HG03432 (cell line): Measurements from ENCODE around the gene SYT1.
A peak's percentile ranks its signal among the peaks of the same experiment; 100 is the strongest.
"Not testable (repeated sequence)": the region's sequence is repeated elsewhere in the genome, so short reads cannot be mapped to it uniquely, and the experiment has no call there.

Experiments
- ATAC-seq: cut with Tn5 transposase; IDR thresholded peaks from one replicate; pipeline ENCODE4 v1.9.1; 2021; ENCODE audit warnings: mild to moderate bottlenecking, moderate library complexity; ENCODE audit not compliant: unreplicated experiment

SYT1 gene

GRCh38 chr12:78966926-78967325, 102.4 kb downstream of the SYT1 start:
- ATAC-seq: no peak

- no peak for ATAC-seq
Measured at GRCh38 chr12:78968226-78968625, 103.7 kb downstream of the SYT1 start.

- no peak for ATAC-seq
Measured at GRCh38 chr12:78970041-78970440, 105.5 kb downstream of the SYT1 start.

DNA sequence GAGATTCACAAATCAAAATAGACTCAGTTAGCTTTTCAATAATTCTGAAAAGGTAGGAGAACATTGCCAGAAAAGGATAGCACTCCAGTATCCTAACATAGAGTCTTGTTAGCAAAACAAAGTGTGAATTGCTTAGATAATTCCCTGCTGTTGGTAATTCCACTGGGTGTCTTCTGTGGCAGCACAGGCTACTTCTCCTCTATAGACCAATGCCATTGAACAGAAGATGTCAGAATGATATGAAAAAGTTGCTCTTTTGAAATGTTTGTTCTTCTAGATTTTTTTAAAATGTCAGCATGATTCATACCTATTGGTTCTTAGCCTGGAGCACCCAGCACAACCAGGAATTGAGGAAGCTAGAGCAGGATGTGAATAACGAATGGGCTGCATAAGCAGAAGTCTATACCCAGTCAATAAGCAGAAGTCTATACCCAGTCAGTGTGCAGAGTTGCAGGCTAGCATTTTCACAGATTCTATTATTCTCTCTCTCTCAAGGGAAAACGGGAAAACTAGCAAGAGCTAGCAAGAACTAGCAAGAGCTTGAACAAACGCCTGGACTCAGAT, 112.8 kb downstream of the SYT1 start:
- no peak for ATAC-seq

GRCh38 chr12:78994168-78994791, 129.7 kb downstream of the SYT1 start:
- no peak for ATAC-seq

GRCh38 chr12:79000501-79000900, 135.9 kb downstream of the SYT1 start:
- no peak for ATAC-seq

DNA sequence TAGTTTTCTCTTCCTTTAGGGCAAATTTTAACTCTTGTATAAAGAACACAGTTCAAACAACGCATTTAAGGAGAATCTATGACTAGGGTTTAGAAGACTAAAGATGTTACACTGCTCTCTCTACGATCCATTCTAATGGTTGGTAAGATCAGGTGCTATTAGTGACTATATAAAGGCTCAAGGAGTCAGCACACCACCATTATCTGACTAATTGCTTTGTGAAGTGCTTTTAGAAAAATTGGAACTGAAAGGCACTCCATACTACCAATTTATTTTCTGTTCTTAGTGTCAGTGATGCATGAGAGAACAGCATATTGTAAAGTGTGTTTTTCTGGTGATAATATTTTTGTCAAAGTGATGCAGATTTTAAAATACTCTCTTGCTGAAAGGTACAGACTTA, 136.8 kb downstream of the SYT1 start:
- no peak for ATAC-seq

DNA sequence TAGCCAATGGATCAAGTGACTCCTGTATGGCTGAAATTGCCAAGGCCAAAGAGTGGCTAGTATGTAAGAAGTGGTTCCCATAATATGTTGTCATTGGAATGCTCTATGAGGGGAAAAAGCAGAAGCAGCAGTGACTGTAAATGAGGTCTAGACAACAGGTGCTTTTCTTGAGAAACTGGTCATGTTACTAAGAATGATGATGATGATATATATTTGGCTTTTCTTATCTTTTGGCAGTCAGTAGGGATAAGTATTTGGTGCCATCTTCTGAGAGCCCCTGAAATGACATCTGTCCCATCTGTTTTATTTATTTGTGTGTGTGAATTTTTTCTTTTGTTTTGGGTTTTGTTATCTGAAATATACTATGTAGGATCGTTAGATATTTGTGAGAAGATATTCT, 141.7 kb downstream of the SYT1 start:
- ATAC-seq: peak; percentile 54

DNA sequence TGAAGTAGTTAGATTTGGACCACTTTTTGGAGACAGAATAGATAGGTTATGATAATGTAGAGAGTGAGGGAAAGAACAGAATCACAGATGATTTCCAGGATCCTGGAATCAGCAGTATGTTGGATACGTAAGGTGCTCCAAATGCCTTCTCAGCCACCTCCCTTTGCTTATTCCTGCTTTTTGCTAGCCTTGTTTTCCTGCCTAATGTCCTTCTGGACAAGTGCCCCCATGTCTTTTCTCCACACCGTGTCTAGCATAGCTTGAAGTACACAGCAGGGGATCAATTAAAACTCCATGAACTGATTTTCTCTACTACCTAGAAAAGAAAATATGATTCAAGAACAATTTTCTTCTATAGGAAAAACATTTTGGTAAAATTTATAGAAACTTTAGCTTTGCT, 144.0 kb downstream of the SYT1 start:
- no peak for ATAC-seq

GRCh38 chr12:79012636-79013035, 148.1 kb downstream of the SYT1 start:
- no peak for ATAC-seq

DNA sequence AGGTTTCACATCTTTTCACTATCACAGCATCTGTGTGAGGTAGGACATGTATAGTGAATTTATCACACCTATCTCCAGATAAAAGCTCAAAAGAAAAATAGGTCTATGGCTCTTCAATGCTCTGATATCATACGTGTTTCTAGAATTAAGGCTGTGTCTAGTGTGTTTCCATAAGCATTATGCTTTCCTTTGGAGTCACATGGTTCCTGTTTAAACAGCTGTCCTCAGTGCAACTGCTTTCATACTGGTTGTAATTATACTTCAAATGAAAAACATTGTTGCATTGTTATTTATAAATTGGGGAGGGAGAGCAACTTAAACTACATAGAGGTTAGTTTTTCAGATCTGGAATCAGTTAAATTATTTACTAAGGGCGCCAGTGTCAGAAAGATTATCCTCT, 151.6 kb downstream of the SYT1 start:
- ATAC-seq: no peak

GRCh38 chr12:79019672-79020071, 155.1 kb downstream of the SYT1 start:
- peak; percentile 81 for ATAC-seq

DNA sequence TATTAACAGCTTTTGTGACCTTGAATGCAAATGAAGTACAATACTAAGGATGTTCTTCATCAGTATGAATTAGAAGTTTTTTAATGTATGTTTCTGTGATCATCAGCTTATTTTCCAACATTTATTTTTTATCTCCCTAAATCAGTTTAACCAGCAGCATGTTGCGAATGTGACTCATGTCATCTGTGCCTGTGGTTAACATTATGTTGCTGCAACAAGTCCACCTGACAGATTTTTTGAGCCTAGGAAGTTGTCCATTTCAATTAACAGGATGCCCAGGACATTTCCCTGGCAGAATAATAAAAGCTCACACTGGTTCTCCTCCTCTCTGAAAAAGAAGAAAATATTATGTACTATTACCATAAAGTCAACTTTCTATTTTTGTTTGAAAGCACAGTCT, 155.5 kb downstream of the SYT1 start:
- peak; percentile 31 for ATAC-seq

DNA sequence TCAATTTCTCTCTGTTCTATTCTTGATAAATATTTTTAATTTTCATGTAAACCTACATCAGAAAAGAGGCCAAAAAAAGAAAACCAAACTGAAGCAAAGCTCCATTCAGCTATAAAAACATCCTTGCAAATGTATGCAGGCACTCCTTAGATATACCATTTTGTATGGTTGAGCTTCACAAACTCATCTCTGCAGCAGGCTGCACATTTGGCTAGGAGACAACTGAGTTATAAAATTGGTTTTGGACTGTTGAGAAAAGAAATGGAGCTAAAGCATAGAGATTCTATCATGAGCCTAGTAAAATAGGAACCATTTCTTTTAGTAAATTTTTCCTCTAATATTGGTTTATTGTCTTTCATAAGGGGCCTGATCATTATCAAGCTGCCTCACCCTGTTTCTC, 156.4 kb downstream of the SYT1 start:
- ATAC-seq: no peak

DNA sequence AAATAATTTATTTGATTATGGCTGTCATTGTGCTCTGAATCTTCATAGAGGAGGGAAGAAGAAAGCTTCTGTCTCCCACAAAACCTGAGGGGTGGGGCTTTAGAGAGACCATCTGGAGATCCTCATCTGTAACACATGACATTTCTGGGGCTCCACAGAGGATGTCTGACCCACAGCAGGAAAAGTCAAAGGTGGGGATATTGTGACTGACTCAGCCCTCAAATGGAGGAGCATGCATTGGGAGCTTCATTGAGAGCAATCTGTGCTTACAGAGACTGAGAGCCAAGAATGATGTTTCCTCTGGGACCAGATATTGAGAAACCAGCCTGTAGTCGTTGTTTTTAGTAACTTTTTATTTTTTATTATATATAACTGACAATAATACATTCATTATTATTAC, 158.7 kb downstream of the SYT1 start:
- ATAC-seq: no peak

- no peak for ATAC-seq
Measured at GRCh38 chr12:79023784-79024183, 159.2 kb downstream of the SYT1 start.

DNA sequence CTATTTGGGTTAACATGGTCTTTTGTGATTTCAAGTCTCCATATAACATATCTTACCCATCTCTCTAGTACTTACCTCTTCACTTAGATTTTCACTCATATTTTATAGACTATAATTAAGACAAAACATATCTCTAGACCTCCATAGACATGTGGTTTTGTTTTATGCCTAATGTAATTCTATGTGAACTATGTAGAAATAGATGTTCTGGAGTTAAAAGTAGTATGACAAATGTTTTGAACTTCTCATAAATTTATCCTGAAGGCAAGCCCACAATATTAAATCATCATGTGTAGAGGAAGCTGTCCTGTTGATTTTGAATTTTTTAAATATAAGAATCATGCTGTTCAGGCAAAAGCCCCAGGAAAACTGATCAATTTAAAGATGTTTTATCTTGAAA, 169.2 kb downstream of the SYT1 start:
- no peak for ATAC-seq

GRCh38 chr12:79044748-79045147, 180.2 kb downstream of the SYT1 start:
- not testable (repeated sequence) for ATAC-seq

- ATAC-seq: not testable (repeated sequence)
Measured at GRCh38 chr12:79045149-79045703, 180.7 kb downstream of the SYT1 start.

DNA sequence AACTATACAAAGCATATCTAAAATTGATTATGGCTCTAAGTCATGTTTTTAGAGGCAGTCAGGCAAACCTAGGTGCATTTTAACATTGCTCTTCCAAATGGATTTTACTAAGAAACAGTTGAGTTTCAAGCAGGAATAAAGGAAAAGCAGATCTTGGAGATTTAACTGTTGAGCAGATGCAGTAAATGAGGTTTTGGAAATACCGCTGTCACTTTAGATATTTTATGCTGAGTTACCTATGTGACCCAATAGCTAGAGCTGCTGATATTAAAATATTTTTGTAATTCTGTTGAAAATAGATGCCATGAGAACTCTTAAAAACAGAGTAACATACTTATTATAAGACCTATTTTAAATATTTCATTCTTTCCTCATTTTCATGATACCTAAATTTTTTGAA, 181.4 kb downstream of the SYT1 start:
- ATAC-seq: no peak

DNA sequence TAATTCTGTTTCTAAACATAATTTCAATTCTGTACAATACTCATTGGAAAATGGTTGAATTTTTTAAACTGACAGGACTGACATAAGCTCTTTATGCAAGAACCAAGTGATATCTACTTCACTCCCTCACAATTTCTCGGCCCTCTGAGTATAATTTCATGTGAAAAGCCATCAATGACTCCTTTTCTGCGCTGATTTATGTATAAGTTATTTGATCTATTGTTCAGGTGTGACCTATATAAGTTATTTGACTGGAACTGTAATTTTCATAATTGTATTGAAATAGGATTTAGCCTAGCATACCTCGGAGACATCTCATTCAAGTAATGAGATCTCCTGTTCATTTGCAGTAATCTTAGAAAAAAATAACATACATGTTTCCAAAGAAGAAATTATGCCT, 184.4 kb downstream of the SYT1 start:
- no peak for ATAC-seq

DNA sequence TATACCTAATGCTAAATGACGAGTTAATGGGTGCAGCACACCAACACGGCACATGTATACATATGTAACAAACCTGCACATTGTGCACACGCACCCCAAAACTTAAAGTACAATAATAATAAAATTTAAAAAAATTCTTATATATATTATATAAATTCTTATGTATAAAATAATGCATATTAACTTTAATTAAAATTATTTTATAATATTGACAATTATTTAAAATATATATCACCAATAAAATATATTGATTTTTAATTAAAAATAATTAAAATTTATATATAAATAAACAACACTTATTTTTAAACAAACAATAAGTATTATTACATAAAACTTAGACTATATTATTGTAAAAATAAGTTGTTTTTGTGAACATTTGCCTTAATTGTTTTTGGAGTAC, 188.8 kb downstream of the SYT1 start:
- no peak for ATAC-seq
